Muscle layer of duodenum (tissue), 2 donors: ENCODE data around the gene RELA.

ENCODE experiments used
- H3K27ac ChIP-seq: one replicate; pipeline ENCODE4 v1.7.0; 2013; ENCODE audit warnings: mild to moderate bottlenecking, low read length
- H3K27me3 ChIP-seq: one replicate; pipeline ENCODE4 v1.7.0; 2013; ENCODE audit warnings: low read depth, mild to moderate bottlenecking, control low read depth, low read length
- H3K36me3 ChIP-seq, 2 donors: one replicate each; pipeline ENCODE4 v1.7.0; 2013; ENCODE audit warnings: low read length in 2 of 2, control low read depth in 1 of 2, mild to moderate bottlenecking in 1 of 2; ENCODE audit not compliant: insufficient read depth in 2 of 2, control insufficient read depth in 1 of 2
- H3K4me1 ChIP-seq, 2 donors: one replicate each; pipeline ENCODE4 v1.7.0; 2013; ENCODE audit warnings: low read length in 2 of 2, mild to moderate bottlenecking in 2 of 2, control low read depth in 1 of 2, moderate library complexity in 1 of 2; ENCODE audit not compliant: insufficient read depth in 2 of 2, control insufficient read depth in 1 of 2
- H3K4me3 ChIP-seq, 2 donors: one replicate each; pipeline ENCODE4 v1.7.0; 2013; ENCODE audit warnings: low read length in 2 of 2, low read depth in 1 of 2, mild to moderate bottlenecking in 1 of 2
- H3K9me3 ChIP-seq, 2 donors: one replicate each; pipeline ENCODE4 v1.7.0; 2013; ENCODE audit warnings: low read length in 2 of 2, control low read depth in 1 of 2, mild to moderate bottlenecking in 1 of 2; ENCODE audit not compliant: control insufficient read depth in 1 of 2
- donor health status: healthy.

RELA gene

DNA sequence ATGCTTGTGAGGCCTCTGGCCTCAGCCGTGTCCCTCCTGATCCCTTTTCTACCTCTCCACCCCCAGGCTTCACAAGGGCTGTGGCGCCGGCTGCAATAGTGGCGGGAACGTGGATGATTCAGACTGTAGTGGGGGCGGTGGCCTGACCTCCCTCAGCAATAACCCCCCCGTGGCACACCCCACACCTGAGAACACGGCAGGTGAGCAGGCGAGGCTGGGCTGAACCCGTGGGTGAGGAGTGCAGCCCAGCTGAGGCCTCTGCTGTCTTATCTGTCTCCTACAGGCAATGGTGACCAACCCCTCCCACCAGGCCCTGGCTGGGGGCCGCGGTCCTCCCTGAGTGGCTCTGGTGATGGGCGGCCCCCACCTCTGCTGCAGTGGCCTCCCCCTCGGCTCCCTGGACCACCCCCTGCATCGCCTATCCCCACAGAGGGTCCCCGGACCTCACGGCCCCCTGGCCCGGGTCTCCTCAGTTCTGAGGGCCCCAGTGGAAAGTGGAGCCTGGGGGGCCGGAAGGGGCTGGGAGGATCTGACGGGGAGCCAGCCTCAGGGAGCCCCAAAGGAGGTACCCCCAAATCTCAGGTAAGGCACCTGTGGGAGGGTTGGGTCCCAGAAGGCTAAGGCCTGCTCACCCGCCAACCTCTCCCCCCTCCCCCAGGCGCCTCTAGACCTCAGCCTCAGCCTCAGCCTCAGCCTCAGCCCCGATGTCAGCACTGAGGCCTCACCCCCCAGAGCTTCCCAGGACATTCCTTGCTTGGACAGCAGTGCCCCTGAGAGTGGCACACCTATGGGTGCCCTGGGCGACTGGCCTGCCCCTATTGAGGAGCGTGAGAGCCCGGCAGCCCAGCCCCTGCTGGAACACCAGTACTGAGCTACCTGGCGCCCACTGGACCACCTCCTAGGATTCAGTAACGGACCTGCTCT is 26.3 kb downstream of the RELA start:
- Histone ChIP-seq H3K27me3 (no peaks in the 10 kb centered on the region), H3K27ac (no peak overlapping the region), H3K4me3 (no peak overlapping the region), H3K9me3 (no peaks in the 10 kb centered on the region), H3K4me1 (peaks cover 11 to 44% of the 10 kb centered on the region in 2 donors), H3K36me3 (peaks cover 24 to 61% of the 10 kb centered on the region in 2 donors)

DNA sequence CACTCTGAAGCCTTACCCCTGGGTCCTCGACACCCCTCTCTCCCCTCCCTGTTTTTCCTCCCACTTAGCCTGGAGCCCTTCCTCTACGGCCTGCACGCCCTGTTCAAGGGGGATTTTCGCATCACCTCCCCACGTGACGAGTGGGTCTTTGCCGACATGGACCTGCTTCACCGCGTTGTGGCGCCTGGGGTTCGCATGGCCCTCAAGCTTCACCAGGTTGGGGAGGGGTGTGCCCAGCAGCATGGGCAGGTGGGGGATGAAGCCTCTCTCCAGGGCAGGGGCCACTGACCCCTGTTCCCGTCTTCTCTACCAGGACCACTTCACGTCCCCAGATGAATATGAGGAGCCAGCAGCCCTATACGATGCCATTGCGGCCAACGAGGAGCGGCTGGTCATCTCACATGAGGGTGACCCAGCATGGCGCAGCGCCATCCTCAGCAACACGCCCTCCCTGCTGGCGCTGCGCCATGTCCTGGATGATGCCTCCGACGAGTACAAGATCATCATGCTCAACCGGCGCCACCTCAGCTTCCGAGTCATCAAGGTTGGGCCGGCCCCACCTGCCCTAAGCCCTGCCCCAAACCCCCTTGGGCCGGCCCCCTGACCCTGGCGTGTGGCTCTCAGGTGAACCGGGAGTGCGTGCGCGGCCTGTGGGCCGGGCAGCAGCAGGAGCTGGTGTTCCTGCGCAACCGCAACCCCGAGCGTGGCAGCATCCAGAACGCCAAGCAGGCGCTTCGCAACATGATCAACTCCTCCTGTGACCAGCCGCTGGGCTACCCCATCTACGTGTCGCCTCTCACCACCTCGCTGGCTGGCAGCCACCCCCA is 27.6 kb downstream of the RELA start:
- H3K27me3 ChIP-seq = no peaks in the 10 kb centered on the region
- peaks cover 34 to 68% of the 10 kb centered on the region in 2 donors for H3K36me3 ChIP-seq
- peaks cover 9 to 31% of the 10 kb centered on the region in 2 donors for H3K4me1 ChIP-seq
- no peak overlapping the region for H3K27ac ChIP-seq
- no peaks in the 10 kb centered on the region for H3K9me3 ChIP-seq
- H3K4me3 ChIP-seq = no peak overlapping the region

DNA sequence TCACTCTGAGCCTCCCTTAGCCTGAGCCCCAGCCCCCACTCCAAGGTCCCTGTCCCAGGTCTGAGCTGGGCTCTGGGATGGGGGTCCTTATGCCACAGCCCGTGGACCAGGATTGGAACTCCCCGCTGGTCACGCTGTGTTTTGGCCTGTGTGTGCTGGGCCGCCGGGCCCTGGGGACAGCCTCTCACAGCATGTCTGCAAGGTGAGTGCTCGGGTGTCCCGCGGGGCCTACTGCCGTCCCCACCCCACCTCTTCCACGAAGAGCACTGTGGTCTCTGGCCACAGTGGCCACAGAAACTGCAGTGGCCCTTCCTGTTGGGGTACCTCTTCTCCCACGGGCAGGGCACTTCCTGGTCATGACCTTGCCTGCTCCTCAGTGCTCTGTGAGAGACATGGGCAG is 28.3 kb downstream of the RELA start:
- no peak overlapping the region for H3K4me3 ChIP-seq
- H3K27ac ChIP-seq = no peak overlapping the region
- H3K4me1 ChIP-seq = peaks cover 2 to 24% of the 10 kb centered on the region in 2 donors
- peaks cover 41 to 74% of the 10 kb centered on the region in 2 donors for H3K36me3 ChIP-seq
- no peaks in the 10 kb centered on the region for H3K27me3 ChIP-seq
- no peaks in the 10 kb centered on the region for H3K9me3 ChIP-seq

GRCh38 chr11:65634109-65634436 is 28.6 kb downstream of the RELA start:
- H3K27me3 ChIP-seq = no peaks in the 10 kb centered on the region
- no peak overlapping the region for H3K4me3 ChIP-seq
- peaks cover 2 to 21% of the 10 kb centered on the region in 2 donors for H3K4me1 ChIP-seq
- no peak overlapping the region for H3K27ac ChIP-seq
- peaks cover 45 to 78% of the 10 kb centered on the region in 2 donors for H3K36me3 ChIP-seq
- H3K9me3 ChIP-seq = no peaks in the 10 kb centered on the region

GRCh38 chr11:65633390-65634108 is 29.2 kb downstream of the RELA start:
- Histone ChIP-seq H3K36me3 (peaks cover 48 to 83% of the 10 kb centered on the region in 2 donors), H3K4me1 (peaks cover 0 to 15% of the 10 kb centered on the region in 2 donors), H3K27ac (no peak overlapping the region)

DNA sequence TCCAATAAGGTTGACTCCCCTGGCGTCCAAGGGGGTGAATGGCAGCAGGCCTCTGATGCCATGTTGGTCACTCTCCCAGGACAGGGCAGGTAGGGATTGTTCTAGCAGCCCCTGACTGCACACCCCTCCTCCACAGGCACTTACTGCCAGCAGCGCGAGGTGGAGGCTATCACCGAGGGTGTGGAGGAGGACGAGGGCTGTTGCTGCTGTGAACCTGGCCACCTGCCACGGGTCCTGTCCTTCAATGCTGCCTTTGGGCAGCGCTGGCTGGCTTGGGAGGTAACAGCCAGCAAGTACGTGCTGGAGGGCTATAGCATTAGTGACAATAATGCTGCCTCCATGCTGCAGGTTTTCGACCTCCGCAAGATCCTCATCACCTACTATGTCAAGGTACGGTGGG is 32.5 kb downstream of the RELA start:
- H3K4me3 ChIP-seq = no peak overlapping the region
- peaks cover 0 to 3% of the 10 kb centered on the region in 2 donors for H3K4me1 ChIP-seq
- H3K27ac ChIP-seq = no peak overlapping the region
- H3K9me3 ChIP-seq = no peaks in the 10 kb centered on the region
- no peaks in the 10 kb centered on the region for H3K27me3 ChIP-seq
- H3K36me3 ChIP-seq = peaks cover 70 to 93% of the 10 kb centered on the region in 2 donors

More at GRCh38 chr11:65633390-65634108, 29.2 kb downstream of the RELA start:
- no peak overlapping the region for H3K4me3 ChIP-seq
- no peaks in the 10 kb centered on the region for H3K9me3 ChIP-seq
- H3K27me3 ChIP-seq = no peaks in the 10 kb centered on the region

DNA sequence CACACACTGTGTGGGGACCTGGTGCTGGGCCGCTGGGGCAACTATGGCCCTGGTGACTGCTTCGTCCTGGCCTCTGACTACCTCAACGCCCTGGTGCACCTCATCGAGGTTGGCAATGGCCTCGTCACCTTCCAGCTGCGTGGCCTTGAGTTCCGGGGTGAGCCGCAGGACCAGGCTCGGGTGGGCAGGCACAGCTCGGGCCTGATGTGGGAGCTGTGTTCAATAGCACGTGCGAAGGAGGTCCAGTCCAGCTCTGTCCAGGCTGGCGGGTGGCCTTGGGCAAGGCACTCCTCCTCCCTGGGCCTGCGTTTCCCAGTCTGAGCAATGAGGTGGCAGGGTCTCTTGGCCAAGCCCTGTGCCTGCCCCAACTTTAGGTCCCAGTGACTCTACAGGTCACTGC is 33.1 kb downstream of the RELA start:
- Histone ChIP-seq H3K4me1 (peaks cover 0 to 3% of the 10 kb centered on the region in 2 donors), H3K4me3 (no peak overlapping the region), H3K27ac (no peak overlapping the region), H3K9me3 (no peaks in the 10 kb centered on the region), H3K27me3 (no peaks in the 10 kb centered on the region), H3K36me3 (peaks cover 64 to 93% of the 10 kb centered on the region in 2 donors)

DNA sequence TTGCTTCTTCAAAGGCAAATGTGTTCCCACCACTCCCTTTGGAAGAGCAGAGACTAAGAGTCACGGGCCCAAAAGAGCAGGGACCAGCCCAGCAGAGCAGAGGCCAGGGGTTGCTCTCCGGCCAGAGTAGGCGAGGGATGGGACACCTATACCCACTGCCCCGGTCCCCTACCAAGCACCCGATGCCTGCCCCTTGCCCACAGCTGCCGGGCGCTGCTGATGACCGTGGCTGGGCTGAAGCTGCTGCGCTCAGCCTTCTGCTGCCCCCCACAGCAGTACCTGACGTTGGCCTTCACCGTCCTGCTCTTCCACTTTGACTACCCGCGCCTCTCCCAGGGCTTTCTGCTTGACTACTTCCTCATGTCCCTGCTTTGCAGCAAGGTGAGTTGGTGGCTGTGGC is 35.5 kb downstream of the RELA start:
- Histone ChIP-seq H3K27ac (no peak overlapping the region), H3K4me1 (peaks cover 0 to 3% of the 10 kb centered on the region in 2 donors), H3K36me3 (peaks cover 64 to 91% of the 10 kb centered on the region in 2 donors), H3K9me3 (no peaks in the 10 kb centered on the region), H3K4me3 (no peak overlapping the region), H3K27me3 (no peaks in the 10 kb centered on the region)

DNA sequence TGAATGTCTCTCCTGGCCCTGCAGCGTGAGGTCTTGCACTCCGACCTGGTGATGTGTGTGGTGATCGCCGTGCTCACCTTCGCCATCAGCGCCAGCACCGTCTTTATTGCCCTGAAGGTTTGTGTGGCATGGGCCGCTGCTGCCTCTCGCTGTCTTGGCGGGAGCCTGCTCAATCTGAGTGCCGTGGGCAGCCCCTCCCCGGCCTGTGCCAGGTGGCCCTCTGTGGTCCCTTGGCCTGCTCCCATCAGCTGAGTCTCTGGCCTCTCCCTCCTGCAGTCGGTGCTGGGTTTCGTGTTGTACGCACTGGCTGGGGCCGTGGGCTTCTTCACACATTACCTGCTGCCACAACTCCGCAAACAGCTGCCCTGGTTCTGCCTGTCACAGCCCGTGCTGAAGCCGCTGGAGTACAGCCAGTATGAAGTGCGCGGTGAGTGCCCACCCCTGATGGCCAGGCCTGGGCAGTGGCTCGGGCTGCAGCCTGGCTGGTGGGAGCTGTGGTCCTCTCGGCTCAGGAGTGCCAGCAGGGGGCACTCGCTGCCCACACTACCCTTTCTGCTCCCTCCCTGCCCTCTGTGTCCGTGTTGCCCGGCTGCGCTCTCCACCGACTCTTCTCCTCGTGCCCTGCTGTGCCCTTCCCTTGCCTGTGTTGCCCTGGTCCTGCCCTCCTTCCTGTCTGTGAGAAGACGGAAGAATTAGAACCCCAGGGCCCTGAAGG is 36.9 kb downstream of the RELA start:
- no peaks in the 10 kb centered on the region for H3K9me3 ChIP-seq
- H3K36me3 ChIP-seq = peaks cover 55 to 90% of the 10 kb centered on the region in 2 donors
- H3K27me3 ChIP-seq = no peaks in the 10 kb centered on the region
- peaks cover 0 to 3% of the 10 kb centered on the region in 2 donors for H3K4me1 ChIP-seq
- H3K27ac ChIP-seq = no peak overlapping the region
- no peak overlapping the region for H3K4me3 ChIP-seq

GRCh38 chr11:65624931-65625627 is 37.6 kb downstream of the RELA start:
- Histone ChIP-seq H3K27me3 (no peaks in the 10 kb centered on the region), H3K4me3 (no peak overlapping the region), H3K4me1 (peaks cover 0 to 3% of the 10 kb centered on the region in 2 donors), H3K9me3 (no peaks in the 10 kb centered on the region), H3K27ac (no peak overlapping the region), H3K36me3 (peaks cover 48 to 90% of the 10 kb centered on the region in 2 donors)
